HG03064 (cell line): ENCODE results near the gene DICER1.

Experiments used
- ATAC-seq: cut with Tn5 transposase; IDR thresholded peaks from one replicate; pipeline ENCODE4 v1.9.1; 2021; ENCODE audit warnings: low read depth; ENCODE audit not compliant: unreplicated experiment

The DICER1 gene

DNA sequence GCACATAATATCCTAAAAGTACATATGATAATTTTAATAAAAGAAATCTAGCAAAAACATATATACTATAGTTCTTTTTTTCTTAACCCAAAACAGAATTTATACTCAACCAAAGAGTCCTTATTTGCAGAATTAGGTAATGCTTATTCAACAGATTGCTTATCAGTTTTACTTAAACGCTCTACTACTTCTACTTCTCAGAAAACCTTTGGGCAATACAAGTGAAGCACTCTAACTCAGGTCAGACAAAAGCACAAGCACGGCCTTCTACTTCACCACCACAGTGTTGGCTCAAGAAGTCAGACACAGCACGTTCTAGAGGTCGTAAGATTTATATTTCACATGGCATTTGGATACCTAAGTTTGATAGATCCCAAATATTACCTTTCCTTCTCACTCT lies 29.2 kb downstream of the DICER1 start:
- ATAC-seq, result no peak

DNA sequence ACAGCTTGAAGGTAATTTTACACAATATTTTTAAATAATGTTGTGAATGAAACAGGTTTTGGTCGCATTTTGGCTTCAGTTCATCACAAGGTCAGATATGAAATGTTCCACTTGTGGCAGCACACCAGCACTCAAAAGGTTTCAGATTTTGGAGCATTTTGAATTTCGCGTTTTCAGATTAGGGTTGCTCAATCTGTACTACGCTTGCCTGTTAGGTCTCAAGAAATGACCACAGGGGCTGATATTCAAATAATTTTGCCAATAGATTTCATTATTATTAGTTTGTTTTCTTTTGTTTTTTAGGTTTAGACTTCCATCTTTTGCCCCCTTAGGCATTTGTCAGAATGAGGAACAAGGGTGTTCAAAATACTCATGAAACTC lies 29.8 kb downstream of the DICER1 start:
- ATAC-seq, result no peak

DNA sequence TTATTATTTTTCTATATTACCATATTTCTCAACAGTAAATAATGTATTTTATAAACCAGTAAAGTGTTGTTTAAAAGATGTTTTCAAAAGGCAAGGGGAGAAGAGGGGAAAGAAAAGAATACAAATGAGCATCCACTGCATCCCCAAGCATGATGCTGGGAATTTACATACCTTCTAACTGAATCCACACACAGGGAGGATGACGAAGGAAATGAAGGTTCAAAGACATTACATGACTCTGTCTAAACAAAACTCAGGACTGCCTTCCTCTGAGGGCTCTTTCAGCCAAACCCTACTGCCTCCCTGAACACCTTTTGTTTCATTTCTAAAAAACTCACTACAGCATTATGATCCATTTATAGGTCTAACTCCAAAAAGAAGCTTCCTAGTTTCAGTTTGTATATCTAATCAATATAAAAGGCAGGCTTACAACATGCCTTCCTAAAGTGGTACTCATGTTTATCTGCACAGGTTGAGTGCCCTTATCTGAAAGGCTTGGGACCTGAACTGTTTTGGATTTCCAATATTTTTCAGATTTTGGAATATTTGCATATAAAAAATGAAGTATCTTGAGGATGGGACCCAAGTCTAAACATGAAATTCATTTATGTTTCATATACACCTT lies 30.3 kb downstream of the DICER1 start:
- no peak for ATAC-seq

DNA sequence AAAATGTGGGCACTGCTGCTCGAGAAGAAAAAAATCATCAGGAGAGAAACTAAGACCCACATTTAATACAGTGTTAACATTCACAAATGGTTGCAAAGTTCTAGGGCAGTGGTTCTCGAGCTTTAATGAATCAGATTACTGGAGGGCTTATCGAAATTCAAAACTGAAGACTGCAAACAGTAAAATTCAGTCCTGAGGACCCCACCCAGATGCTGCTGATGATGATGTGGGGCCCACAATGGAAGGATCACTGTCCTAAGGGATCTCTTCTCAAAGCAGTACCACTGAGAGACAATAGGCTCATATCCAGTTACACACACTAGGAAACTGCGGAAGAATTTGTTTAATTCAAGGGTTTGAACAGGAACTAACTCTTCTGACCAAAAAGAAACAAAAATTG lies 31.4 kb downstream of the DICER1 start:
- no peak for ATAC-seq

DNA sequence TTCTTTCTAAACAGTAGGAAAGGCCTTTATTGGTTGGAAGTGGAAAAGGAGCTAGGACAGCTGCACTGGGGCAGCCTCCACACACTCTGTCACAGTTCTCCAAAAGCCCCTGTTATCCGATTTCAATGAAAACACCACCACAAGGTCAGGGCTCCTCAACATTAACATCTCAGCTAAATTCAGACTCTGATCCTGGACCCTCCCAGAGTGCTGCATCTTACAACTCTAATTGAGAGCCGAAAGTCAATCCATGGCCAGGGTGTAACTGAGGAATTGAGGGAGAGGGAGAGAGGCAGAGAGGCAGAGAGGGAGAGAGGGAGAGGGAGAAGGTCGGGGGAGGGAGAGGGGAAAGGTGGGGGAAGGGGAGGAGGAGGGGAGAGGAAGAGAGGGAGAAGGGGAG lies 32.1 kb downstream of the DICER1 start:
- ATAC-seq, result no peak

DNA sequence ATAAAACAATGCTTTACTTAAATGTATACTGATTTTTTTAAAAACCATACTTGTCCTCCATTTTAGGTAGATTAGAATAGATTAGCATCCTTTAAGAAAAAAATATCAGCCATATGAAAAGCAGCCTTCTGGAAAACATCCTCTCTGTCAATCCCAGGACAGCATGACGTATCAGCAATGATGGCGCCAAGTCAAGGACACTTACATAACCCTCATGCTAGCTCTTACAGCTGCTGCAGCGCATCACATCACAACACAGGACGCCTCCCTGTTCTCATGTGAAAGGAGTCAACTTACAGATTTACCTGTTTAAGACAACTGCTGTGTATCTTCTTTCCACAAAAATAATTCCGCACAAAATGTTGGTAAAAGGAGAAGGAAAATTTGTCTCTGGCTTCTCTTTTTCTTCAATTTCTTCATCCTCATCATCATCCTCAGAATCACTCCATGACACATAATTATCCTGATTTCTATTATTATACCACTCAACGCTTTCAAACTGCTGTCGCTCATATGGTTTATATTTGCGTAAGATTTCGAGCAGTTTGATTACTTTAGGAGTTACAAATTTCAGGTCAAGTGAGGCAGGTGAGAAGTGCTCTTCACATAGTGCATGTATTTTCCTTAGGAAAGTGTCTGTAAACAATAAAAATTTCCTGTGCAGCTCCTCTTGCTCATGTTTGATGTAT lies 33.3 kb downstream of the DICER1 start:
- no peak for ATAC-seq

DNA sequence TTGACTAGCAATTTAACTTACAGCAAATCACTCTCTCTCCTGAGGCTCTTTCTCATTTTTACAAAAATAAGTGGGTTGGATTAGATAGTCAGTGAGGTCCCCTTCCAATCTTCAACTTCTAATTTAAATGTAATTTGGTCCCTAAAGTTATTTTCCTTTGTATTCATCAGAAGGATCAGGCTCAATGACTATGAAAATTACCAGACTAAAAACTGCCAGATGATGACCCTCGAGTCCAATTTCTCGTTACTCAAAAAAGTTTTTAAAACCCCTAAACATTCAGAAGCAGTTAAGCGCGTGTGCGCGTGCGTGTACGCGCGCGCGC lies 34.7 kb downstream of the DICER1 start:
- no peak for ATAC-seq

DNA sequence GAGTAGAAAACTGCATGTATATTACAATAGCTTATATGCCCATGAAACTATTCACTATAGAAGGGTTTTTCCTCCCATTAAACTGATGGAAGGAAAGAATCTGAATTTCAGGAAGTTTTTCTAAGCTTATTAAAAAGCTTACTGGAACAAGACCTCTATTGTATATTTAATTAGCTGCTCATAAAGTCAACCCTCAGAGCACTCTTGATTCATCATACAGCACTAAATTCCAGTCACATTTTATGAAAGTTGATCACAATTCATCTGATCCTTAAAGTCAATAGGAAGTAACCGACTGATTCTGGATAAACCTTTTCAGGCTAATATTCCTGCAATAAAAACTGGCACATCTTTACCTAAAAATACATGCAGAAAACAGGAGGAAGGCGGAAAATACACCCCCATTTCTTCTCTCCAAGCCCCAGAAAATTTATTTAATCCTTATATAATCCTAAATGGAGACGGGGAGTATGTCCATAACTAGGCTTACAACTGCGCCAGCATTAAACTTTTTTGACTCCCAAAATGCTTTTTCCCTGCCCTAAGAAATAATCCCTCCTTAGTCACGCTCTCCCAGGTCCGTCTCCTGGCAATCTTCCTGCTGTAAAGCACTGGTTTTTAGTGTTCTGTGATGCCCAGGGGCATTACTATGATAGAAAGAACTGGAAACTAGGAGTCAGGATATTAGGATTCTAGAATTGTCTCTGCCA lies 35.3 kb downstream of the DICER1 start:
- ATAC-seq, result no peak

DNA sequence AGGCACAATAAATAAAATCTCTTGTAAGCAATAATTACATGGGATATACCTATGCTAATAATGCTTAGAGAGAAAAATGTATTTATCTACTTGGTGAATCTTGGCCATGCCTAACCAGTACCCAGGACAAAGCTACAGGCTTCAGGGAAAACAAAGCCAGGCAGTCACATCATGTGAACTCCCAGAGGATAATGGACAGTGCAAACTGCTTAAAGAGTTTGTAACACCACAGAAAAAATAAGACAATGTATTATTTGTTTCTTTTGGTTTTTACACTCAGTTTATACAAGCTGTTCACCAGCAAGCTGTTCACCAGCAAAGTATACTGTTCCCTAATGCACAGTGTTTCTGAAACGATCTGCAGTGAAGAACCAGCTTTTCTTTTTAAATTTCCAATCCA lies 38.0 kb downstream of the DICER1 start:
- ATAC-seq, result no peak

DNA sequence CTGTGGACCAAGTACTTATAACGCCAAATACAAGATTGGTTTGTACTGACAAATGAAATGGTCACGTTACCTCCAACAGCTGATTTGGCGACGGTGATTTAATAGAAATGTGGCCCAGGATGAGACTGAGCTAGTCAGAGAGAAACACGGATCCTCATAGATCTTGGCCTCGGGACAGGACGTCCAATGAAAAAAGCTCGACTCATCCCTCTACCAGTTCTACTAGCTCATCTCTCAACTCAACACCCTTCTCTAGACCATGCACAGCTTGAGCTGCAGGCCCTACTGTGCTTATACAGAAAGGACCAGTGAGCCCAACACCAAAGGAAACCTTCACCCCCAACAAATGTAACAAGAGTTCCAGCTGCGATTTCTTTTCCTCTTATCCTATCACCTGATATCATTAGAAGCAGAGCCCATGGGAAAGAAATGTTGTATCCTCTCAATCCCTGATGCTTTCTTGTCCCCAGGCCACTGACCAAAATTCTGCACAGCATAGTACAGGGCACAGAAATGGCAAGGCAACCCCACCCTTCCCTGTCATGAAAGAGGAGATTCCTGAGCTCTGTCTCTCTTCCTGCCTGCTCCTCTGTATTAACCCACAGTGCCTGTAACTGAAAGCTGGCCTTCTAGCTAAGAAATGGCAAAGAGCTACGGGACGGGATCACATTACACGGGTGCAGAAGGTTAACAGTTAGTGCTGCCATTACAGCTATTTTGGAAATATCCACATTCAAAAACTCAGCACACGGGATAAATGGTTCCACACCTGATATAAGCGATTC lies 39.2 kb downstream of the DICER1 start:
- ATAC-seq, result no peak

DNA sequence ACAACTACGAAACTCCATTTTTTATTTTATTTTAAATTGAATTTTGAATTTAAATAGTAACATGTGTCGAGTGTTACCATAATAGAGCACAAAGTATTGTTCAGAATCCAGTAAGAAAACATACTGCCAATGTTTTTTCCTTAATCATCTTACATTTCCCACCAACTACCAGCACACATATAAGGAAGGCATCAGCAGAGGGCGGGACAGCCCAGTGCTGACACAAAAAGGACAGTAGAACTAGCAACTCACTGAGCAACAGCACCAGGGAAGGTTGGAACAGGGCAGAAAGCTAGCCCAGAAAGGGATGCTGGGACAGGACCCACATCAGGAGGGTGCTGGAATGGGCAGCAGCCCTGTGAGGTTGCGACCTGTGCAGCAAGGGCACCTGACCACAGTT lies 43.9 kb downstream of the DICER1 start:
- no peak for ATAC-seq

DNA sequence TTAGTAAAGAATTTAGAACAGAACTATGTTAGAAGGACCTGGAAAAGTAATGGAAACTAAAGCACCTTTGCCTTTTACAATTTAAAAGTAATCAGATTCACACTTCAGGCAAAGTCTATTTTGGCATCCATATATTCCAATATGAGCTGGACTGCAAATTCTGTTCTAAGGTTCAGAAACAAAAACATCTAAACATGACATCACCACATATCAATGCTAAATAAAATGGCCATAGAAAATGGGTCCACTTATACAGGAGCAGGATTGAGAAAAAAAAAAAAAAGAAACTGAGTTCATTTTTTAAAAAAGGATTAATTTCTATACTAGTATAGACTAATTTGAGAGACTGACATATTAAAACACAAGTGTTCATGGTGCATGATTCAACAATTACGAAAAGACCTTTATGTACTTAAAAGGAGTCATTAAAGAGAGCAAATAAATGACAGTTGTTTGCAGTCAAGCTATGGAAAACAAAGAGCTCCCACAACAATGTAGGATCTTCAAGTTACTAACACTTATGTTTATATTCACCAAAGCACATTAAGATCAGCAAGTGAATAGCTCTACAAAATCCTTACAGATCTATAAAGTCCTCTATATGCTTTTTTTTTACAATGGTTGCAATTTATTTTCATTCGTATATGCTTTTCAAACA lies 45.7 kb downstream of the DICER1 start:
- no peak for ATAC-seq

DNA sequence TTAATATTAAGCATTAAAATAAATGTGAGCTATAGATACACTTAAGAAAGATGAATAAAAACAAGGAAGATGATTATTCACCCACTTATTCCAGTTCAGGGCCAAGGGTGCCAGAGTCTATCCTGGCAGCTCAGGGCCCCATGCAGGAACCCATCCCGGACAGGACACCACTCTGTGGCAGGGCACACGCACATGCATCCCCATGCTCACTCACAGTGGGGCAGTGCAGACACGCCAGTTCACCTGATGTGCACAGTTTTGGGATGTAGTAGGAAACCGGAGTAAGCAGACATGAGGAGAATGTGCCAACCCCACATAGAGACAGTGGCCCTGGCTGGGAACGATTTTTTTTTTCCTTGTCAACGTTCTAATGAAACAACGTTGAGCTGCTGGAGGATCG lies 47.2 kb downstream of the DICER1 start:
- ATAC-seq, result no peak

DNA sequence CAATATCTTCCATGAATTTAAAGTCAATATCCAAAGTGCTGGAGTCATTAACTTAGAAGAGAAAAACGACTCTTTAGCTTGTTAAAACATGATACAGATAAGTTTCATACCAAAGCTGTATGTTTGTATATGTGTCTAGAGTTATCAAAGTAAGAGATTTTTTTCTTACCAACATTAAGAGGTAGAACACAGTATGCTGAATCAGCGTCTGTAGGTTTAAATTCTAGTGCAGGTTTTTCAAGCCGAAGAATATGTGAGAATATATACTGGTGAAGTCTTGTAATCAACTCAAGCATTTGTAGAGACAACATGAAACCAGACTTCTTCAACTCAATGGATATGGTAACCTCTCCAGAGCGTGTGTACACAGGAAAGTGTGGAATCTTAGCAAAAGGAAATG lies 49.6 kb downstream of the DICER1 start:
- ATAC-seq, result no peak

DNA sequence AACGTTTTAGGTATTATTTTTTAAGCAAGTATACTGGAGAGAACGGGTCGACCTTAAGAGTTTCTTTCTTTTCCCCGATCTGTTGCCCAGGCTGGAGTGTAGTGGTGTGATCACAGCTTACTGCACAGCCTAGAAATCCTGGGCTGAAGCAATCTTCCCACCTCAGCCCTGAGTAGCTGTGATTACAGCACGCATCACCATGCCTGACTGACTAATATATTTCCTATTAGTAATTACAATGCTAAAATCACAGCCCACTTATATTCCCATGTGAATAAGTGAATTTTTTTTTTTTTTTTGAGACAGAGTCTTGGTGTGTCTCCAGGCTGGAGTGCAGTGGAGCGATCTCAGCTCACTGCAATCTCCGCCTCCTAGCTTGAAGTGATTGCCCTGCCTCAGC lies 50.4 kb downstream of the DICER1 start:
- no peak for ATAC-seq

DNA sequence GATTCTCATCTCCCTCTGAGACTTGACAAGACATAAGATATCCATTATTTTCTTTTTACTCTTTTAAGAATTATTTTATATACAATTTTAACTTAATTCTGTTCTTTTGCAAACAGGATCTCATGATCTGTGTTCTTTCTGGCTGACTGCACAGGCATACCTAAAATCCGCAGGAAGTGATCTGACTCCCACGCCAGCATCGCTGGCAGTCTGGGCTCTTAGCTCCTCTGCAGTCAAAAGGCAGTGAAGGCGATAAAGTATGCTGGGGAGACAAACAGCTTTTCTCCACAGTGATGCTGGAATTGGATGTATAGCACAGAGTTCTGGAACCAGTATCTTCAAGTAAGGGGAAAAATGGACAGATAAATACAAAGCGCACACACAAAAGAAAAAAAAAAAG lies 52.4 kb downstream of the DICER1 start:
- no peak for ATAC-seq

DNA sequence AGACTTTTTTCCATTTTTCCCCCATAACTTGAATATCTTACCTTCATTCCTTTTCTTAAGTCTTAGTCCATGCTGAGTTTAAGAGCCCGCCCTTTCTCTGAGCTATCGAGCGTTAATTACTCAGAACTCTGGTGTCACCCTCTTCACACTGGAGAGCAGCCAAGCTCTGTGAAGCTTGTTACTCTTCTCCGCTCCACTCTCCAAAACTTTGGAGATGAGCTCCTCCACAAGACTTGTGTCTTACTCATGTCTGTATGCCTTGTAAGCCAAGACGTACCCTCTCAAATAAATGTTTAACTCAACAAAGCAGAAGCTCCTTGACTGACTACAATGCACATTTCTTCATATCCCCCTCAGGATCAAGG lies 54.7 kb downstream of the DICER1 start:
- ATAC-seq, result no peak

DNA sequence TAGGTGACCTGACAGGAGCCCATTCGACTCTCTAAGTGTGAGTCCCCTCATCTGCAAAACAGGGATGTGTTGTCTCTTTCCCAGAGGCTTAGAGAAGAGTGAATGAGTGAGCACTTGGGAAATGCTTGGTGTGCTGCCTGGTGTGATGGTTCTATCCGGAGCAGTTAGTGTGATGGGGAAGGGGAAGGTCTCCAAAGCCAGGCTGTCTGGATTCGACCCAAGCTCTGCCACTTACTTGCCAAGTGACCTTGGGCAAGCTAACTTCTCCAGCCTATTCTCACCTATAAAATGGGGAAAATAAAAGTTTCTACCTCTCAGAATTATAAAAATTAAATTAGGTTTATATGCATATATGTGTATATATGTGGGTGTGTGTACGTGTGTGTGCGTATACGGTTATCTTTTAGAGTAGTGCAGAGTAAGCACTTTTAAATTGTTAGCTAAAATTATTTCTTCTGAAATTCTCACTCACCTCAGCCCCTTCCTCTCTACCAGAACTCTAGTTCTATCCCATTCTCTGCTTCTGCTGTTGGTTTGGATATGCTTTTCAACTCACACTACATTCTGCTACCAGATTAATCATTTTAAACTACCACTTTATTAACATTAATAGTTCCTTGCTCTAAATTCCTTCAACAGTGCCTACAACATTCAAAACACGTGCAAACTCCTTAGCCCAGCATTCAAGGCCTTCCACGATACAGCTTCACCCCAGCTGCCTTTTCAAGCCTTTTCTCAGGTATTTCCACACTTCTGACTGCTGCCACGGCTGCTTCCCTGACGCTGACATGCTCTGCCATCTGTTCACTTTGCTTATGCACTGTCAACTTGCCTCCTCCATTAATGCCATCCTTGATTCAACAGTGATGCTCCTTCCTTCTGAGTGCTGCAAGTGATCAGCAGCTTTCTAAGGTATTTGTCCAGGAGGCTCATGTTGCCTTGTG lies 55.3 kb downstream of the DICER1 start:
- ATAC-seq, result no peak

DNA sequence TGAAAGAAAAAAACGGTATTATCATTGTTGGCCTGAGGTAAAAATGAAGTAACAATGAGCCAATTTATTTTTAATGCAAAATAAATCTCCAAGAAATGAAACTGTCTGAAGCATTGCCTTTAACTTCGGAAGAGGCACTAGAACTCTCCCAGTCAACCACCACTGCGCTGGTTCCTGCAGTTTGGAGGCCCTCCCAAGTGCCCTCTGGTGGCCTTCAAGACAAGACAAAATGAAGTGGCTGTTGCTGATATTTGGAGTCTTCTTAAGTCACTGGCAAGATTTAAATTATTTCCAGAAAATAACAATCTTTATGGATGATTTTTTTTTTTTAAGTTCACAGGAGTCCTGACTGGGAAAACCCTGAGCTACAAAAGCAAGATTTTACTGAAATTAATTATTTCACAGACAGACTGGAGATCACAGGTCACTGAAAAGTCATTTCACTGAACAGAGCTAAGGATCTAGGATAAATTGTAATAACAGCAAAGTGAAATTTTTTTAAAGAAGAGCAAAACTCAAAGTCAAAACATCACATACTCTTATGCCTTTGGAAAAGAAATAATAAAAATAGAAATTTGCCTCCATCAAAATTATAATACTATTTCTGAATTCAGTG lies 58.2 kb downstream of the DICER1 start:
- no peak for ATAC-seq

DNA sequence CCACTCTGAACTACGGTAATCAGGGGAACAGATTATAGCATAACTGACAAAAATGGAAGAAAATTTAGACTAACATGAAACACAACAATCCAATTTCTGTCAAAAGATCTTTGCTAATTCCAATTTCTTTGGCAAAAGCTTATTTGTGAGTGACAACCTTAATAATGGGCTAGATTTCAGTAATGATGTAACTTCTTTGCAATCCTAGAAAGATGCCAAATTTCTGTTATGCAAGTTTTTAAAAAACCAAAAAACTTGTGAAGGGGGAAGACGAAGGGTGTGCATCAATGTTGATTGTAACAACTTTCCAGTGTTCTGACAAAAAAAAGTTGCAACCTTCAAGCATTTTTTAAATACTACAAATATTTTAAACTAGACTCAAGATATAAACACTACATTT lies 59.9 kb downstream of the DICER1 start:
- no peak for ATAC-seq
